Neuronal stem cell (in vitro differentiated cells): Measurements from ENCODE around the gene PDK2.
A peak's percentile ranks its signal among the peaks of the same experiment; 100 is the strongest.

Experiments used
- DNase-seq: peaks from one replicate; pipeline ENCODE4 v3.0.0-alpha.2; 2013; ENCODE audit warnings: low spot score
- H2AFZ ChIP-seq: one replicate; pipeline ENCODE4 v1.6.1; 2013; ENCODE audit warnings: mild to moderate bottlenecking, low read length, inconsistent platforms
- H2AK5ac ChIP-seq: 2 replicates; pipeline ENCODE4 v1.6.1; 2013; ENCODE audit warnings: low read depth, mild to moderate bottlenecking, inconsistent platforms, low read length, moderate library complexity, mixed read lengths
- H2BK120ac ChIP-seq: 2 replicates; pipeline ENCODE4 v1.6.1; 2013; ENCODE audit warnings: low read depth, mild to moderate bottlenecking, inconsistent platforms, low read length, moderate library complexity, mixed read lengths
- H2BK12ac ChIP-seq: one replicate; pipeline ENCODE4 v1.6.1; 2013; ENCODE audit warnings: low read length, inconsistent platforms
- H2BK15ac ChIP-seq: 2 replicates; pipeline ENCODE4 v1.6.1; 2013; ENCODE audit warnings: mild to moderate bottlenecking, low read length, inconsistent platforms, mixed read lengths
- H2BK5ac ChIP-seq: one replicate; pipeline ENCODE4 v1.6.1; 2013; ENCODE audit warnings: inconsistent platforms, mild to moderate bottlenecking, low read length, moderate library complexity
- H3K14ac ChIP-seq: one replicate; pipeline ENCODE4 v1.6.1; 2013; ENCODE audit warnings: low read length, inconsistent platforms
- H3K18ac ChIP-seq: 2 replicates; pipeline ENCODE4 v1.6.1; 2013; ENCODE audit warnings: low read length, inconsistent platforms
- H3K23ac ChIP-seq: 2 replicates; pipeline ENCODE4 v1.6.1; 2013; ENCODE audit warnings: low read depth, mild to moderate bottlenecking, mixed read lengths, low read length, inconsistent platforms; ENCODE audit not compliant: poor library complexity
- H3K27ac ChIP-seq: replicated peaks from 3 replicates; pipeline ENCODE4 v1.5.1; 2013; ENCODE audit warnings: low read length, inconsistent platforms
- H3K27me3 ChIP-seq, 3 experiments: 2 replicates each; pipeline ENCODE4 v1.6.1; 2013; ENCODE audit warnings: low read length in 3 of 3, mild to moderate bottlenecking in 2 of 3, inconsistent platforms in 1 of 3, low read depth in 1 of 3, mixed read lengths in 1 of 3, moderate library complexity in 1 of 3; ENCODE audit not compliant: control insufficient read depth in 3 of 3, insufficient read depth in 3 of 3
- H3K36me3 ChIP-seq, 2 donors: replicated peaks in 1 of 2; 2 replicates each; pipeline ENCODE4 v1.6.1; 2013; ENCODE audit warnings: low read length in 2 of 2; ENCODE audit not compliant: control insufficient read depth in 2 of 2, insufficient read depth in 2 of 2
- H3K4ac ChIP-seq: 2 replicates; pipeline ENCODE4 v1.6.1; 2013; ENCODE audit warnings: inconsistent platforms, mild to moderate bottlenecking, low read length, moderate library complexity
- H3K4me1 ChIP-seq, 2 donors: 1 replicate in 1 of 2; 2 replicates in 1 of 2; pipeline ENCODE4 v1.6.1; 2013; ENCODE audit warnings: low read length in 2 of 2, low read depth in 1 of 2; ENCODE audit not compliant: control insufficient read depth in 2 of 2, insufficient read depth in 1 of 2
- H3K4me2 ChIP-seq: one replicate; pipeline ENCODE4 v1.6.1; 2013; ENCODE audit warnings: mild to moderate bottlenecking, low read length, inconsistent platforms; ENCODE audit not compliant: insufficient read depth, poor library complexity, severe bottlenecking
- H3K4me3 ChIP-seq, 2 donors: 2 replicates each; pipeline ENCODE4 v1.5.1; 2013; ENCODE audit warnings: low read length in 2 of 2, mild to moderate bottlenecking in 2 of 2, inconsistent platforms in 1 of 2, moderate library complexity in 1 of 2
- H3K79me1 ChIP-seq: one replicate; pipeline ENCODE4 v1.6.1; 2013; ENCODE audit warnings: low read depth, mild to moderate bottlenecking, inconsistent platforms, low read length, moderate library complexity
- H3K9ac ChIP-seq: one replicate; pipeline ENCODE4 v1.6.1; 2013; ENCODE audit warnings: mild to moderate bottlenecking, low read depth, low read length, inconsistent platforms; ENCODE audit not compliant: poor library complexity
- H3K9me3 ChIP-seq, 2 donors: replicated peaks in 1 of 2; 2 replicates each; pipeline versions ENCODE3 to v1.6.1; 2013; ENCODE audit warnings: low read length in 2 of 2, mild to moderate bottlenecking in 2 of 2, inconsistent platforms in 1 of 2, low read depth in 1 of 2, mixed read lengths in 1 of 2, moderate library complexity in 1 of 2; ENCODE audit not compliant: control insufficient read depth in 2 of 2, insufficient read depth in 1 of 2
- H4K8ac ChIP-seq: one replicate; pipeline ENCODE4 v1.6.1; 2013; ENCODE audit warnings: low read depth, mild to moderate bottlenecking, inconsistent platforms, low read length, moderate library complexity
- H4K91ac ChIP-seq: one replicate; pipeline ENCODE4 v1.6.1; 2013; ENCODE audit warnings: low read length, low read depth, mild to moderate bottlenecking, inconsistent platforms; ENCODE audit not compliant: poor library complexity
- WGBS, 2 donors: extraction: QIAGEN DNeasy Blood & Tissue Kit; methylation state at CpG; one replicate each; pipeline ENCODE4 v1.1.7; 2013; ENCODE audit warnings: missing lambda C conversion rate in 2 of 2, mixed read lengths in 1 of 2; ENCODE audit not compliant: insufficient read length in 2 of 2, insufficient replicate concordance in 1 of 2; ENCODE audit errors: extremely low coverage in 2 of 2; 5-methylcytosine and 5-hydroxymethylcytosine counted together

The PDK2 gene

GRCh38 chr17:50103252-50103651 is 8.1 kb downstream of the PDK2 start:
- H2AK5ac ChIP-seq = no peak overlapping the region

GRCh38 chr17:50103941-50104340 is 8.8 kb downstream of the PDK2 start:
- Histone ChIP-seq H4K8ac (no peak overlapping the region), H3K27me3 (no peaks in the 10 kb centered on the region), H3K79me1 (peaks cover 4% of the 10 kb centered on the region), H3K9ac (no peak overlapping the region), H3K4ac (no peak overlapping the region), H3K4me2 (no peak overlapping the region), H3K27ac (no peak overlapping the region), H2AK5ac (peak overlapping the region; percentile 29), H2BK12ac (no peak overlapping the region), H3K9me3 (no peaks in the 10 kb centered on the region), H3K23ac (no peak overlapping the region), H2AFZ (no peak overlapping the region), H3K4me3 (no peak overlapping the region), H2BK15ac (no peak overlapping the region), H4K91ac (no peak overlapping the region), H2BK120ac (no peak overlapping the region), H3K36me3 (peaks cover 7 to 19% of the 10 kb centered on the region in 2 donors), H3K18ac (peak overlapping the region; percentile 42), H3K14ac (no peak overlapping the region), H3K4me1 (peaks cover 21 to 24% of the 10 kb centered on the region in 2 donors), H2BK5ac (no peak overlapping the region)
- no peak for DNase-seq
- WGBS, 2 donors = no CpG with 5 or more reads among the region's 5 CpGs

More at GRCh38 chr17:50103252-50103651, 8.1 kb downstream of the PDK2 start:
- Histone ChIP-seq H3K9ac (peak overlapping the region; percentile 6), H2BK15ac (no peak overlapping the region), H3K18ac (no peak overlapping the region), H2BK5ac (no peak overlapping the region), H3K4me2 (no peak overlapping the region), H3K4me1 (peaks cover 21 to 24% of the 10 kb centered on the region in 2 donors), H3K79me1 (peaks cover 2% of the 10 kb centered on the region), H3K14ac (peak overlapping the region; percentile 47), H4K8ac (no peak overlapping the region), H4K91ac (no peak overlapping the region), H3K4ac (no peak overlapping the region), H2BK12ac (no peak overlapping the region), H3K23ac (no peak overlapping the region), H3K4me3 (no peak overlapping the region), H2BK120ac (no peak overlapping the region), H3K9me3 (no peaks in the 10 kb centered on the region), H3K27me3 (no peaks in the 10 kb centered on the region), H3K36me3 (peaks cover 4 to 12% of the 10 kb centered on the region in 2 donors), H2AFZ (no peak overlapping the region), H3K27ac (no peak overlapping the region)
- DNase-seq = no peak
- WGBS, 2 donors = no CpG with 5 or more reads among the region's 2 CpGs

- Histone ChIP-seq H3K4me1 (peaks cover 20 to 25% of the 10 kb centered on the region in 2 donors), H2BK5ac (no peak overlapping the region), H3K4me3 (no peak overlapping the region), H2BK120ac (no peak overlapping the region), H2AK5ac (peak overlapping the region; percentile 1), H3K14ac (no peak overlapping the region), H3K9me3 (no peaks in the 10 kb centered on the region), H3K4me2 (no peak overlapping the region), H3K27me3 (no peaks in the 10 kb centered on the region), H2BK12ac (no peak overlapping the region), H3K27ac (no peak overlapping the region), H3K18ac (peak overlapping the region; percentile 23), H3K23ac (no peak overlapping the region), H3K9ac (no peak overlapping the region), H2AFZ (no peak overlapping the region), H2BK15ac (no peak overlapping the region), H4K91ac (no peak overlapping the region), H3K4ac (no peak overlapping the region), H3K36me3 (peaks cover 15 to 33% of the 10 kb centered on the region in 2 donors), H3K79me1 (peaks cover 4% of the 10 kb centered on the region), H4K8ac (no peak overlapping the region)
- no peak for DNase-seq
- WGBS, 2 donors = no CpG with 5 or more reads among the region's 21 CpGs
Observed at GRCh38 chr17:50105811-50106210, 10.7 kb downstream of the PDK2 start.

GRCh38 chr17:50106393-50107131 is 11.4 kb downstream of the PDK2 start:
- Histone ChIP-seq H3K18ac (peak overlapping the region; percentile 90), H3K27me3 (no peaks in the 10 kb centered on the region), H3K4me1 (peaks cover 16 to 24% of the 10 kb centered on the region in 2 donors), H3K14ac (peak overlapping the region; percentile 38), H3K4ac (no peak overlapping the region), H2BK12ac (peak overlapping the region; percentile 66), H3K36me3 (peaks cover 16 to 36% of the 10 kb centered on the region in 2 donors), H2BK120ac (no peak overlapping the region), H4K91ac (no peak overlapping the region), H2BK5ac (no peak overlapping the region), H2AK5ac (peak overlapping the region; percentile 30), H3K9me3 (no peaks in the 10 kb centered on the region), H2AFZ (no peak overlapping the region), H4K8ac (peak overlapping the region; percentile 65), H3K79me1 (peaks cover 4% of the 10 kb centered on the region), H3K4me2 (no peak overlapping the region), H2BK15ac (no peak overlapping the region), H3K9ac (peak overlapping the region; percentile 63), H3K23ac (no peak overlapping the region), H3K4me3 (no peak overlapping the region), H3K27ac (no peak overlapping the region)
- DNase-seq = no peak
- WGBS, 2 donors = no CpG with 5 or more reads among the region's 13 CpGs
